ENCODE measurements around the gene SARM1. TPM values are rescaled to one million over a fixed set of nuclear protein-coding genes. Genes with fewer than 3 reads are reported as not detected.

The SARM1 gene
- polyA plus RNA-seq, 4 donors, result 10.4 to 16.2 (median 12.7) TPM

- DNase-seq (ENCODE audit: low read depth in 4 of 4, low spot score in 3 of 4), result no peak
These were observed 31.1 kb upstream of the SARM1 start for GRCh38 chr17:28340374-28340773.

GRCh38 chr17:28341516-28341915 is 30.0 kb upstream of the SARM1 start:
- DNase-seq (ENCODE audit: low read depth in 4 of 4, low spot score in 3 of 4), result no peak

GRCh38 chr17:28342313-28342712 is 29.2 kb upstream of the SARM1 start:
- no peak for DNase-seq (ENCODE audit: low read depth in 4 of 4, low spot score in 3 of 4)

GRCh38 chr17:28343491-28343932 is 28.0 kb upstream of the SARM1 start:
- DNase-seq (ENCODE audit: low read depth in 4 of 4, low spot score in 3 of 4), result no peak

- no peak for DNase-seq (ENCODE audit: low read depth in 4 of 4, low spot score in 3 of 4)
These were observed 27.5 kb upstream of the SARM1 start for GRCh38 chr17:28344011-28344410.

GRCh38 chr17:28344435-28344901 is 27.0 kb upstream of the SARM1 start:
- no peak for DNase-seq (ENCODE audit: low read depth in 4 of 4, low spot score in 3 of 4)

GRCh38 chr17:28345419-28346198 is 25.9 kb upstream of the SARM1 start:
- DNase-seq (ENCODE audit: low read depth in 4 of 4, low spot score in 3 of 4), result no peak

GRCh38 chr17:28346199-28346580 is 25.3 kb upstream of the SARM1 start:
- no peak for DNase-seq (ENCODE audit: low read depth in 4 of 4, low spot score in 3 of 4)

GRCh38 chr17:28346746-28347246 is 24.7 kb upstream of the SARM1 start:
- no peak for DNase-seq (ENCODE audit: low read depth in 4 of 4, low spot score in 3 of 4)

- no peak for DNase-seq (ENCODE audit: low read depth in 4 of 4, low spot score in 3 of 4)
These were observed 24.1 kb upstream of the SARM1 start for GRCh38 chr17:28347261-28347891.

- no peak for DNase-seq (ENCODE audit: low read depth in 4 of 4, low spot score in 3 of 4)
These were observed 22.5 kb upstream of the SARM1 start for GRCh38 chr17:28348979-28349378.

- no peak for DNase-seq (ENCODE audit: low read depth in 4 of 4, low spot score in 3 of 4)
These were observed 21.2 kb upstream of the SARM1 start for GRCh38 chr17:28350271-28350670.

GRCh38 chr17:28357061-28357900 is 14.2 kb upstream of the SARM1 start, which contains the start of gene POLDIP2:
POLDIP2 (minus strand) TSS chr17:28357527; CDS start chr17:28357448, 79 bp downstream.
- peak; percentile 83 to 91 (median 88) for DNase-seq (ENCODE audit: low read depth in 4 of 4, low spot score in 3 of 4)

GRCh38 chr17:28357901-28358197 is 13.6 kb upstream of the SARM1 start:
- DNase-seq (ENCODE audit: low read depth in 4 of 4, low spot score in 3 of 4), result no peak

- no peak for DNase-seq (ENCODE audit: low read depth in 4 of 4, low spot score in 3 of 4)
These were observed 8.3 kb upstream of the SARM1 start for GRCh38 chr17:28363186-28363585.

- no peak for DNase-seq (ENCODE audit: low read depth in 4 of 4, low spot score in 3 of 4)
These were observed 7.5 kb upstream of the SARM1 start for GRCh38 chr17:28363776-28364650.

- DNase-seq (ENCODE audit: low read depth in 4 of 4, low spot score in 3 of 4), result no peak
These were observed 6.7 kb upstream of the SARM1 start, which contains the start of gene SEBOX for GRCh38 chr17:28364665-28365363. SEBOX (minus strand) TSS chr17:28365199; CDS start chr17:28365151, 48 bp downstream.

- DNase-seq (ENCODE audit: low read depth in 4 of 4, low spot score in 3 of 4), result no peak
These were observed 6.0 kb upstream of the SARM1 start for GRCh38 chr17:28365487-28365886.

- no peak for DNase-seq (ENCODE audit: low read depth in 4 of 4, low spot score in 3 of 4)
These were observed 4.9 kb upstream of the SARM1 start for GRCh38 chr17:28366605-28367004.

Measured in left renal pelvis (tissue), 4 donors.